ENCODE results near the gene PDZD4. TPM values are rescaled to one million over a fixed set of nuclear protein-coding genes. Genes with fewer than 3 reads are reported as not detected.

PDZD4 gene
- total and polyA plus RNA-seq, 10 of the 15 experiments (the other 5 are each of a cell fraction or from before 2014, with no cell fraction given), result 0.01 to 0.15 (median 0.04) TPM; not detected in 6

DNA sequence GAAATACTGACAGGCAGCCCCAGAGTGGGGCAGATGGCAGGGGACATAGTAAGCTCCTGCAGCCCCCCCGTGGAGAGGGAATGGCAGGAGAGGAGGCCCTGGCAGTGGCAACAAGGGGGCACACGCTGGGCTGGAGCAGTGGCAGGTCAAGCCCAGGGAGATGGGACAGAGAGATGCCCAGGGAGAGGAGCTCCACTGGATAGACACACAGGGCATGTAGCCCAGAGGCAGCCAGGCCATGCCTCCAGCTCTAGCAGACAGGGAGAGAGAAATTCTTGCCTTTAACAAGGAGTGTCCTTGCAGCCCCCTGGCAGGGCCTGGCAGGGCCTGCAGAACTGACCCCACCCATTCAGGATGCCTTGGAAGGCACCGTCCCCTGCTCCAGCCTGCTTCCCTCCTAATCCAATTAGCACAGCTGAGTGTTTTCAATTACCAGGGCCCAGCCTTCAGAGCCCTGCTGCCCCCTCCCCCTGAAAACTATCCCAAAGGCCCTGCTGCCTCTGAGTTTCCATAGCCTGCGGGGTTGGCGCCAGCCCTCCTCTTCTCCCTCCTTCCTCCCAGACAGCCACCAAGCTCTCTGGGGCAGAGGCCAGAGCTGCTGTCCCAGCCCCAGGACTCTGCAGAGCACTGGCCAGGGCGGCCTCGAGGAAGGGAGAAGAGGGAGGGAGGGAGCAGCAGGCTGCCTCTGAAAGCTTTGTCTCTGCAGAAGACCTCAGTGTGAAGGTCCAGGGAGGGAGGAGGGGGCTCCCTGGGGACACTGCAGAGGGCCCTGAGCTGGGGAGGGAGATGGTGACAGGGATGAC lies 43.1 kb upstream of the PDZD4 start (continued):
- TF ChIP-seq, protein P1, sequence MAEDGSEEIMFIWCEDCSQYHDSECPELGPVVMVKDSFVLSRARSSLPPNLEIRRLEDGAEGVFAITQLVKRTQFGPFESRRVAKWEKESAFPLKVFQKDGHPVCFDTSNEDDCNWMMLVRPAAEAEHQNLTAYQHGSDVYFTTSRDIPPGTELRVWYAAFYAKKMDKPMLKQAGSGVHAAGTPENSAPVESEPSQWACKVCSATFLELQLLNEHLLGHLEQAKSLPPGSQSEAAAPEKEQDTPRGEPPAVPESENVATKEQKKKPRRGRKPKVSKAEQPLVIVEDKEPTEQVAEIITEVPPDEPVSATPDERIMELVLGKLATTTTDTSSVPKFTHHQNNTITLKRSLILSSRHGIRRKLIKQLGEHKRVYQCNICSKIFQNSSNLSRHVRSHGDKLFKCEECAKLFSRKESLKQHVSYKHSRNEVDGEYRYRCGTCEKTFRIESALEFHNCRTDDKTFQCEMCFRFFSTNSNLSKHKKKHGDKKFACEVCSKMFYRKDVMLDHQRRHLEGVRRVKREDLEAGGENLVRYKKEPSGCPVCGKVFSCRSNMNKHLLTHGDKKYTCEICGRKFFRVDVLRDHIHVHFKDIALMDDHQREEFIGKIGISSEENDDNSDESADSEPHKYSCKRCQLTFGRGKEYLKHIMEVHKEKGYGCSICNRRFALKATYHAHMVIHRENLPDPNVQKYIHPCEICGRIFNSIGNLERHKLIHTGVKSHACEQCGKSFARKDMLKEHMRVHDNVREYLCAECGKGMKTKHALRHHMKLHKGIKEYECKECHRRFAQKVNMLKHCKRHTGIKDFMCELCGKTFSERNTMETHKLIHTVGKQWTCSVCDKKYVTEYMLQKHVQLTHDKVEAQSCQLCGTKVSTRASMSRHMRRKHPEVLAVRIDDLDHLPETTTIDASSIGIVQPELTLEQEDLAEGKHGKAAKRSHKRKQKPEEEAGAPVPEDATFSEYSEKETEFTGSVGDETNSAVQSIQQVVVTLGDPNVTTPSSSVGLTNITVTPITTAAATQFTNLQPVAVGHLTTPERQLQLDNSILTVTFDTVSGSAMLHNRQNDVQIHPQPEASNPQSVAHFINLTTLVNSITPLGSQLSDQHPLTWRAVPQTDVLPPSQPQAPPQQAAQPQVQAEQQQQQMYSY (CRISPR knock-in tag; IDR thresholded peaks at IDR 0.05), result no peak
- TF ChIP-seq CREM (IDR thresholded peaks at IDR 0.05; ENCODE audit: low read depth), result no peak
- TF ChIP-seq, protein P2, sequence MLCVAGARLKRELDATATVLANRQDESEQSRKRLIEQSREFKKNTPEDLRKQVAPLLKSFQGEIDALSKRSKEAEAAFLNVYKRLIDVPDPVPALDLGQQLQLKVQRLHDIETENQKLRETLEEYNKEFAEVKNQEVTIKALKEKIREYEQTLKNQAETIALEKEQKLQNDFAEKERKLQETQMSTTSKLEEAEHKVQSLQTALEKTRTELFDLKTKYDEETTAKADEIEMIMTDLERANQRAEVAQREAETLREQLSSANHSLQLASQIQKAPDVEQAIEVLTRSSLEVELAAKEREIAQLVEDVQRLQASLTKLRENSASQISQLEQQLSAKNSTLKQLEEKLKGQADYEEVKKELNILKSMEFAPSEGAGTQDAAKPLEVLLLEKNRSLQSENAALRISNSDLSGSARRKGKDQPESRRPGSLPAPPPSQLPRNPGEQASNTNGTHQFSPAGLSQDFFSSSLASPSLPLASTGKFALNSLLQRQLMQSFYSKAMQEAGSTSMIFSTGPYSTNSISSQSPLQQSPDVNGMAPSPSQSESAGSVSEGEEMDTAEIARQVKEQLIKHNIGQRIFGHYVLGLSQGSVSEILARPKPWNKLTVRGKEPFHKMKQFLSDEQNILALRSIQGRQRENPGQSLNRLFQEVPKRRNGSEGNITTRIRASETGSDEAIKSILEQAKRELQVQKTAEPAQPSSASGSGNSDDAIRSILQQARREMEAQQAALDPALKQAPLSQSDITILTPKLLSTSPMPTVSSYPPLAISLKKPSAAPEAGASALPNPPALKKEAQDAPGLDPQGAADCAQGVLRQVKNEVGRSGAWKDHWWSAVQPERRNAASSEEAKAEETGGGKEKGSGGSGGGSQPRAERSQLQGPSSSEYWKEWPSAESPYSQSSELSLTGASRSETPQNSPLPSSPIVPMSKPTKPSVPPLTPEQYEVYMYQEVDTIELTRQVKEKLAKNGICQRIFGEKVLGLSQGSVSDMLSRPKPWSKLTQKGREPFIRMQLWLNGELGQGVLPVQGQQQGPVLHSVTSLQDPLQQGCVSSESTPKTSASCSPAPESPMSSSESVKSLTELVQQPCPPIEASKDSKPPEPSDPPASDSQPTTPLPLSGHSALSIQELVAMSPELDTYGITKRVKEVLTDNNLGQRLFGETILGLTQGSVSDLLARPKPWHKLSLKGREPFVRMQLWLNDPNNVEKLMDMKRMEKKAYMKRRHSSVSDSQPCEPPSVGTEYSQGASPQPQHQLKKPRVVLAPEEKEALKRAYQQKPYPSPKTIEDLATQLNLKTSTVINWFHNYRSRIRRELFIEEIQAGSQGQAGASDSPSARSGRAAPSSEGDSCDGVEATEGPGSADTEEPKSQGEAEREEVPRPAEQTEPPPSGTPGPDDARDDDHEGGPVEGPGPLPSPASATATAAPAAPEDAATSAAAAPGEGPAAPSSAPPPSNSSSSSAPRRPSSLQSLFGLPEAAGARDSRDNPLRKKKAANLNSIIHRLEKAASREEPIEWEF (IDR thresholded peaks at IDR 0.05; ENCODE audit: insufficient replicate concordance, low read depth, low read length), result no peak
- TF ChIP-seq, protein P3, sequence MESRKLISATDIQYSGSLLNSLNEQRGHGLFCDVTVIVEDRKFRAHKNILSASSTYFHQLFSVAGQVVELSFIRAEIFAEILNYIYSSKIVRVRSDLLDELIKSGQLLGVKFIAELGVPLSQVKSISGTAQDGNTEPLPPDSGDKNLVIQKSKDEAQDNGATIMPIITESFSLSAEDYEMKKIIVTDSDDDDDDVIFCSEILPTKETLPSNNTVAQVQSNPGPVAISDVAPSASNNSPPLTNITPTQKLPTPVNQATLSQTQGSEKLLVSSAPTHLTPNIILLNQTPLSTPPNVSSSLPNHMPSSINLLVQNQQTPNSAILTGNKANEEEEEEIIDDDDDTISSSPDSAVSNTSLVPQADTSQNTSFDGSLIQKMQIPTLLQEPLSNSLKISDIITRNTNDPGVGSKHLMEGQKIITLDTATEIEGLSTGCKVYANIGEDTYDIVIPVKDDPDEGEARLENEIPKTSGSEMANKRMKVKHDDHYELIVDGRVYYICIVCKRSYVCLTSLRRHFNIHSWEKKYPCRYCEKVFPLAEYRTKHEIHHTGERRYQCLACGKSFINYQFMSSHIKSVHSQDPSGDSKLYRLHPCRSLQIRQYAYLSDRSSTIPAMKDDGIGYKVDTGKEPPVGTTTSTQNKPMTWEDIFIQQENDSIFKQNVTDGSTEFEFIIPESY (IDR thresholded peaks at IDR 0.05), result no peak
- no peak for TF ChIP-seq HCFC1 (IDR thresholded peaks at IDR 0.05; ENCODE audit: low read length)
- no peak for TF ChIP-seq NR2C2 (IDR thresholded peaks at IDR 0.05; ENCODE audit: borderline replicate concordance, control insufficient read depth, insufficient read length, low read depth)
- no peak for TF ChIP-seq GATAD2B (conservative IDR thresholded peaks at IDR 0.05; ENCODE audit: low read depth)
- TF ChIP-seq NR2F1 (conservative IDR thresholded peaks at IDR 0.05), result no peak

Measured in GM12878 (cell line).